ENCODE measurements around the gene IMPDH2.
"Not testable (repeated sequence)": the region's sequence is repeated elsewhere in the genome, so short reads cannot be mapped to it uniquely, and the experiment has no call there.

The IMPDH2 gene

GRCh38 chr3:49021813-49022687, 7.1 kb downstream of the IMPDH2 start, which contains the start of gene NDUFAF3:
Gene NDUFAF3 (plus strand): TSS chr3:49022121. CDS start chr3:49022145, 24 bp downstream.
- DNase-seq (ENCODE audit: low read depth in 2 of 2), result peak; percentile 82 to 89

- DNase-seq (ENCODE audit: low read depth in 2 of 2), result peak; percentile 96 to 99
Measured at GRCh38 chr3:49021213-49021812, 7.9 kb downstream of the IMPDH2 start.

- no peak for DNase-seq (ENCODE audit: low read depth in 2 of 2)
Measured at GRCh38 chr3:49020330-49021212, 8.6 kb downstream of the IMPDH2 start.

- DNase-seq (ENCODE audit: low read depth in 2 of 2), result no peak
Measured at GRCh38 chr3:49019941-49020329, 9.3 kb downstream of the IMPDH2 start.

DNA sequence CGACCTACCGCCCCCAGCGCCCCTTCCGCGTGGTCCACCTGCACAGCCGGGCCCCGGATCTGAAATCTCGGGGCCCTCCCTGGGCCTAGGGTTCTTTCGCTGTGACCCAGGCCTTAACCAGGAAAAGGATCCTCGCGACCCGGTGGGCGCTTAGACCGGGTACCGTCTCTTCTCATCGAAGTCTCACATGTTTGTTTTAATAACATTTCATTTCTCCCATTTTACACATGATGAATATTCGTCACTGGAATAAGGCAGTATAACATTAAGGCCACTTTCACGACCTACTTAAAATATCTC, 10.5 kb downstream of the IMPDH2 start:
- no peak for DNase-seq (ENCODE audit: low read depth in 2 of 2)

DNA sequence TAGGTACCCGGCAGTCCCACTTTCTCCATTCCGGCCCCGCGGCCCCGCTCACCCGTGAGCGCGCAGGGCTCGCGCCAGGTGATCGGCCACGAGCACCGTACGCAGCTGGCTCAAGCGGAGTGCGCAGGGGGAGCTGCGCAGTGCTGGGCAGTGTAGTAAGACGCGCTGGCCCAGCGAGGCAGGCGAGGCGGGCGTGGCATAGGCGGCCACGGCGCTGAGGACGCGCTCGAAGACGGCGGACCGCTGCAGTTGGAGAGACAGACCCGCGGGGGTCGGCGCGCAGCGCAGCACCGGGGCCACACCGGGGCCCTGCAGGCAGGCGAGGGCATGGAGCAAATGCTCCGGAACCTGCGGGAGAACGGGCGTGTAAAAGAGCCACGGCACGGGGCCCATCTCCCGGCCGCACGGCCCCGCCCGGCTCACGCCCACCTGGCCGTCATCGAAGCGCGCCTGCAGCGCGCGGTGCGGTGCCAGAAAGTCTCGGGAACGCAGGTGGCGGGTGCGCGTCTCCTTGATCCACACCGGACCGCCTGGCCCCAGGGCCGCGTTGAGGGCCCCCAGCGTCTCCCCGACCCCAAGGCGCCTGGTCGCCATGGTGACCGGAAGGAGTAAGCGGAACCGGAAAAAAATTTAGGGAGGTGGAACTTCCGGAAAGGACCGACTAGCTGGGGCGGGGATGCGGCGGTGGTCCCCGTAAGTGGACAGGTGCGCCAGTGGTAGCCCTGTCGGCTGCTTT, 11.1 kb downstream of the IMPDH2 start, which contains the start of gene DALRD3:
Gene DALRD3 (minus strand): TSS at position 610 of the 736 bp plus-strand sequence. CDS start 16 bp downstream, at position 594.
- peak in 1 of 2 experiments; percentile 45 for DNase-seq (ENCODE audit: low read depth in 2 of 2)

GRCh38 chr3:49017229-49017970, 11.8 kb downstream of the IMPDH2 start:
- no peak for DNase-seq (ENCODE audit: low read depth in 2 of 2)

DNA sequence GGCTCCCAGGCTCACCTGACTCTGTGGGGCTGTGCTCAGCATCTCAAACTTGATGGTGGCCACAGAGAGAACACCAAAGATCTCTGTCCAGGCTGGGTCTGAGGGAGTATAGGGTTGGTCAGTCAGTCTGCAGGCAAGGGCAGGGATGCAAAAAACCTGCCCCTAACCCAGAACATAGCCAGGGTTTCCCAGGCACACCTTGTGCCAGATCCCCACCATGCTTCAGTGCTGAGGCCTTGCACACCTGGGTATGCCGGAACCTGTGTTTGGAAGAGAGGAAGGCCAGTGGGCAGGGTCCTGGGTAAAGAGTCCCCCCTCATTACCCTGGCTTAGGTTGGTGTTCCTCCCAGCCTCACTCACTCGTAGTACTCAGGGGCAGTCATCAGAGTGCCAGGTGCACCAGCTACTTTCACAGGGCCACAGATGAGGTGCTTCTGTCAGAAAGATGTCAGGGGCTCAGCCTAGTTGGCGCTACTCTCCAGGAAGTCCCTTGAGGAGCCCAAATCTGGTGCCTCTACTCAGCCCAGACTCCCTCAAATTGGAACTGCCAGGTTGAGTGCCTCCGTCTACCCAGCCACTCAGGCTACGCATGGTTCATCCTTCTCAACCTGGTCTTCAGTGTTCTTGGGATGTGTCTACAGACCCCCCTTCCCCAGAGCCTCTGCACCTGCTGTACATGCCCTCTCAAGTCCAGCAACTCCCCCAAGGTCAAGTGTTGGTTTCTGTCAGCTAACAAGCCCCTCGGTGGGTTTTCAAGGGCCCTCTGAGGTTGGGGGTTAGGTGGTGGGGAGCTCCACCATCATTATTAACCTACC, 12.6 kb downstream of the IMPDH2 start:
- DNase-seq (ENCODE audit: low read depth in 2 of 2), result no peak

GRCh38 chr3:49015765-49016164, 13.4 kb downstream of the IMPDH2 start:
- no peak for DNase-seq (ENCODE audit: low read depth in 2 of 2)

DNA sequence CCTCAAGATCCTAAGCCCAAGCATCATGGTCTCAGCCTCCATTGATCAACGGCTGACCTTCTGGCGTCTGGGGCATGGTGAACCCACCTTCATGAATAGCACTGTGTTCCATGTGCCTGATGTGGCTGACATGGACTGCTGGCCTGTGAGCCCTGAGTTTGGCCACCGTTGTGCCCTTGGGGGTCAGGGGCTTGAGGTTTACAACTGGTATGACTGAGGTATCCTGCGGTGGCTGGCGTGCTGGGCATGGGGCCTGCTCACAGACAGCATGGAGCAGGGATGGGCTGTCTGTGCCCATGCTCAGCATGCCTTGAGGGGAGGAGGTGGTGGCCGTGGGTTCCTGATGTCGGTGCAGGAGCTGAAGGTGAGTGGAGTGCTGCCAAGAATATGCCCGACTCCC, 14.1 kb downstream of the IMPDH2 start:
- no peak for DNase-seq (ENCODE audit: low read depth in 2 of 2)

DNA sequence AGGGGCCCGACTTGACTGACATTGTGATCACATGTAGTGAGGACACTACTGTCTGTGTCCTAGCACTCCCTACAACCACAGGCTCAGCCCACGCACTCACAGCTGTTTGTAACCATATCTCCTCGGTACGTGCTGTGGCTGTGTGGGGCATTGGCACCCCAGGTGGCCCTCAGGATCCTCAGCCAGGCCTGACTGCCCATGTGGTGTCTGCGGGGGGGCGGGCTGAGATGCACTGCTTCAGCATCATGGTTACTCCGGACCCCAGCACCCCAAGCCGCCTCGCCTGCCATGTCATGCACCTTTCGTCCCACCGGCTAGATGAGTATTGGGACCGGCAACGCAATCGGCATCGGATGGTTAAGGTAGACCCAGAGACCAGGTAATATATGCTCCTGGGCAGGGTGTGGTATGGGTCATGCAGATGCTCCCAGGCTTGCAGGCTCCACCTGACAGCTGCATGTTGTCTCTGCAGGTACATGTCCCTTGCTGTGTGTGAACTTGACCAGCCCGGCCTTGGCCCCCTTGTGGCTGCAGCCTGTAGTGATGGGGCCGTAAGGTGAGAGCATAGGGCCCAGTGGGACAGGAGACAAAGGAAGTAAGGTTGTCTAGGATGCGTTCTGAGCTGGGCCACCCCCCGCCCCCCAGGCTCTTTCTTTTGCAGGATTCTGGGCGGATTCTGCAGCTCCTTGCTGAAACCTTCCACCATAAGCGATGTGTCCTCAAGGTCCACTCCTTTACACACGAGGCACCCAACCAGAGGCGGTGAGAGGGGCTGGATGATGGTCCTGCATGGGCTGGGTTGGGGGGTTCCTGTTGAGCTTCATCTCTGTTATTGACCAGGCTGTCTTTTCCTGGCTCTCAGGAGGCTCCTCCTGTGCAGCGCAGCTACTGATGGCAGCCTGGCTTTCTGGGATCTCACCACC, 15.2 kb downstream of the IMPDH2 start:
- DNase-seq (ENCODE audit: low read depth in 2 of 2), result no peak

GRCh38 chr3:49013113-49013737, 16.0 kb downstream of the IMPDH2 start:
- no peak for DNase-seq (ENCODE audit: low read depth in 2 of 2)

DNA sequence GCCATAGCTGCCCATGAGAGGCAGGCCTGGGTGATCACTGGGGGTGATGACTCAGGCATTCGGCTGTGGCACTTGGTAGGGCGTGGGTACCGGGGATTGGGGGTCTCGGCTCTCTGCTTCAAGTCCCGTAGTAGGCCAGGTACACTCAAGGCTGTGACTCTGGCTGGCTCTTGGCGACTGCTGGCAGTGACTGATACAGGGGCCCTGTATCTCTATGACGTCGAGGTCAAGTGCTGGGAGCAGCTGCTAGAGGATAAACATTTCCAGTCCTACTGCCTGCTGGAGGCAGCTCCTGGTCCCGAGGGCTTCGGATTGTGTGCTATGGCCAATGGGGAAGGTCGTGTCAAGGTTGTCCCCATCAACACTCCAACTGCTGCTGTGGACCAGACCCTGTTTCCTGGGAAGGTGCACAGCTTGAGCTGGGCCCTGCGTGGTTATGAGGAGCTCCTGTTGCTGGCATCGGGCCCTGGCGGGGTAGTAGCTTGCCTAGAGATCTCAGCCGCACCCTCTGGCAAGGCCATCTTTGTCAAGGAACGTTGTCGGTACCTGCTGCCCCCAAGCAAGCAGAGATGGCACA, 16.7 kb downstream of the IMPDH2 start:
- no peak for DNase-seq (ENCODE audit: low read depth in 2 of 2)

GRCh38 chr3:49009396-49009795, 19.8 kb downstream of the IMPDH2 start:
- no peak for DNase-seq (ENCODE audit: low read depth in 2 of 2)

- not testable (repeated sequence) for DNase-seq (ENCODE audit: low read depth in 2 of 2)
Measured at GRCh38 chr3:49008627-49009026, 20.6 kb downstream of the IMPDH2 start.

DNA sequence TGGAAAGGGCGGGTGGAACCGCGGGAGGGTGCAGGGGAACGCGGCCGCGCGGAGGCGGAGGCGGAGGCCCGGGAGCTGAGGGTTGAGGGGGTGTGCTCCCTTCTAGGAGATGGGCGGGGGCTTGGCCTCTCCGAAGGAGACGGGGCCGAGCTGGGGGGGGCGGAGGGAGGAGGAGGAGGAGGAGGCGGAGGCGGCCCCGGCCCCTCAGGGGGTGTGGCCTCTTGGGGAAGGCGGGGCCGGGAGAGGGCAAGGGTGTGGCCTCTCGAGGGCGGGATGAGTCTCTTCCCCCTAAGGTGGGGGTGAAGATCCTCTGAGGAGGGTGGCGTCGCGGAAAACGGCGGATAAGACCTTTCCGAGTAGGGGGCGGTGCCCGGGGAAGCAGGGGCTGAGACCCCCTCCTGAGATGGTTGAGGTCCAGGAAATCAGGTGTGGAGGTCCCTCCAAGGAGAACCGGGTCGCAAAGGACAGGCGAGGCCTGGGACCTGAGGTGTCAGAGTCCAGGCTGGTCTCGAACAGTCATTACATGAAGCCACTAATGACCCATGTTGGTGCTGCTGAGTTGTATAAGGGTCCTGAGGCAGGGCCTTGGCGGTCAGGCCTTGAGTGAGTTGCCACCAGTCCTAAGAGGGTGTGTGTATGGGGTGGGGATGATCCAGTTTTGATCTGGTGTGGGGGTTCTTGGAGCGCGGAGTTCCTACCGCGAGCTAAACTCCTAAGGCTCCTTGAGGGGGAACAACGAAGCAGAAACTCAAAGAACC, 21.2 kb downstream of the IMPDH2 start:
- DNase-seq (ENCODE audit: low read depth in 2 of 2), result peak; percentile 75 to 86

DNA sequence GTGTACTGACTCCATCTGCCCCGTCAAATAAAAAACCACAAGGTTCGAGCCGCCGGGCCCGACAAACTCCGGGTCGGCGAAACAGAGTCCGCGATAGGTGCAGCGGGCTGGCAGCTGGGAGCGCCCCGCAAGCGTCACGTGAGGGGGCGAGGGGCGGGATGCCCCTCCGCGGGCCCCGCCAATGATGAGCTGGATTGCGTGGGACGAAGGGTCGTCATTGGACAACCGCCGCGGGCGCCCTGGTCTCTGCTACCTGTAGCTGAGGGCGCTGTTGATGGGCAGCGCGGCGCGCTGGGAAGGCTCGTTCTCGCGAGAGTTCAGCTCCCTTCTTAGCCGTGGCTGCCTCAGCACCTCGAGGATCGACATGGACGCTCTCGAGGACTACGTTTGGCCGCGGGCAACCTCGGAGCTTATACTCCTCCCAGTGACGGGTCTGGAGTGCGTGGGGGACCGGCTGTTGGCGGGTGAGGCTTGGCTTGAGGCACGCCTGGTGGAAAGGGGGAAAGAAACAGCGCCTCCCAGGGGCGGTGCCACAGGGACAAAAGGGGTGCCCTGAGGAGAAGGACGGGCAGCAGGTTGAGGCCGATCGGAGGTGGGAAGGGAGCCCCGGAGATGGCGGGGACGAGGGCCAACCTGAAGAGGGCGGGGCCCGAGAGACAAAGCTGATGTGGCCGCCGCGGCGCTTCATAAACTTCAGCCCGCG, 22.0 kb downstream of the IMPDH2 start, which contains the start of gene WDR6:
Gene WDR6 (plus strand): TSS at position 324 of the 703 bp plus-strand sequence. CDS start 41 bp downstream, at position 365.
- DNase-seq (ENCODE audit: low read depth in 2 of 2), result peak; percentile 96 to 97

All from stimulated activated CD4-positive, alpha-beta T cell treated with anti-CD3 and anti-CD28 coated beads, Interleukin-12 subunit alpha, Interleukin-12 subunit beta, amount 100 ng/mL, for 24 hours (primary cell).